ENCODE data around the gene RNF227. TPM values are rescaled to one million over a fixed set of nuclear protein-coding genes. Genes with fewer than 3 reads are reported as not detected.

RNF227 gene
- total and polyA plus RNA-seq, 2 of the 8 experiments (the other 6 are each of a cell fraction or from before 2014, with no cell fraction given): 0.63 to 1.7 TPM

- Histone ChIP-seq H3K9ac (replicated peaks in 1 of 4; ENCODE audit: extremely low read depth in 1 of 4, low read depth in 3 of 4, low read length in 3 of 4) (no peak overlapping the region), H3K27ac (ENCODE audit: low read depth, low read length) (no peak overlapping the region), H2BK20ac (ENCODE audit: low read length) (no peak overlapping the region), H2AK5ac (ENCODE audit: low read depth, low read length) (no peak overlapping the region), H3K4me3 (ENCODE audit: extremely low read depth in 1 of 4, insufficient read depth in 2 of 4, low read depth in 3 of 4, low read length in 4 of 4) (no peak overlapping the region), H3K36me3 (ENCODE audit: control insufficient read depth in 2 of 4, insufficient read depth in 4 of 4, low read length in 3 of 4) (peaks cover 0 to 3% (median 1%) of the 10 kb centered on the region in 4 experiments; a peak in 4 of 8 replicates), H3K9me3 (ENCODE audit: insufficient read depth in 2 of 2, low read depth in 1 of 2, low read length in 1 of 2) (no peaks in the 10 kb centered on the region), H3K79me2 (ENCODE audit: control insufficient read depth in 1 of 2, insufficient read depth in 2 of 2, low read length in 2 of 2) (no peaks in the 10 kb centered on the region), H3K79me1 (ENCODE audit: low read depth, low read length) (no peaks in the 10 kb centered on the region), H3K23ac (ENCODE audit: insufficient read length) (no peak overlapping the region), H3K56ac (replicated peaks; ENCODE audit: insufficient read length, low read depth, low read length) (no peak overlapping the region), H2BK5ac (ENCODE audit: low read depth, low read length) (no peak overlapping the region), H3K4ac (replicated peaks; ENCODE audit: insufficient read length, low read depth, low read length) (no peak overlapping the region), H4K91ac (replicated peaks; ENCODE audit: insufficient read length, low read length) (no peak overlapping the region), H4K20me1 (replicated peaks in 1 of 2; ENCODE audit: control insufficient read depth in 1 of 2, insufficient read depth in 2 of 2, low read length in 2 of 2) (no peaks in the 10 kb centered on the region), H2BK12ac (ENCODE audit: low read depth, low read length) (no peak overlapping the region), H3K23me2 (ENCODE audit: low read depth, low read length) (no peaks in the 10 kb centered on the region), H4K5ac (ENCODE audit: insufficient read length, low read depth, low read length) (no peak overlapping the region), H2BK15ac (ENCODE audit: low read length) (no peak overlapping the region), H3K4me2 (ENCODE audit: insufficient read depth in 1 of 2, low read depth in 2 of 2, low read length in 2 of 2) (no peak overlapping the region), H3K27me3 (replicated peaks in 1 of 4; ENCODE audit: control insufficient read depth in 3 of 4, extremely low read depth in 1 of 4, insufficient read depth in 3 of 4, low read length in 3 of 4) (no peaks in the 10 kb centered on the region), H2AFZ (ENCODE audit: low read length) (no peak overlapping the region), H3K4me1 (replicated peaks in 1 of 4; ENCODE audit: control insufficient read depth in 3 of 4, insufficient read depth in 4 of 4, low read length in 3 of 4) (no peaks in the 10 kb centered on the region), H3K14ac (ENCODE audit: insufficient read length) (no peak overlapping the region), H3K18ac (ENCODE audit: extremely low read depth, low read length) (no peak overlapping the region), H4K8ac (ENCODE audit: extremely low read depth, insufficient read depth, low read length) (no peak overlapping the region), H2BK120ac (replicated peaks; ENCODE audit: low read depth, low read length) (no peak overlapping the region)
- 95% methylated on average over 18 of the region's 29 CpGs; no CpG with 5 or more reads in 1 of the 2 experiments for WGBS, 2 experiments (ENCODE audit: extremely low coverage in 1 of 2, insufficient coverage in 1 of 2, insufficient read length in 1 of 2, insufficient replicate concordance in 2 of 2, low coverage in 1 of 2, low lambda C conversion rate in 2 of 2, missing lambda C conversion rate in 1 of 2)
- ChIA-PET CTCF (ENCODE audit: partially characterized antibody) (interaction anchor here (1.6 to 6.0 kb wide), 2 partner anchors 80 to 108 kb away, joined by 3 to 57 read pairs; no protein-coding TSS in a partner anchor), POLR2A (ENCODE audit: partially characterized antibody) (no interaction called here)
- DNase-seq (ENCODE audit: low read depth in 1 of 2, low spot score in 2 of 2): no peak
- TF ChIP-seq ATF3 (IDR thresholded peaks at IDR 0.05; ENCODE audit: insufficient read depth, low read depth, low read length) (no peak), RXRA (IDR thresholded peaks at IDR 0.05; ENCODE audit: insufficient read depth, low read depth, low read length) (no peak), CHD1 (IDR thresholded peaks at IDR 0.05; ENCODE audit: low read depth, low read length) (no peak)
- FAIRE-seq: no peak
Measured at GRCh38 chr17:7909089-7909488, 7.0 kb downstream of the RNF227 start.

All from H1 (cell line).